Measurements from ENCODE around the gene ALPP. TPM values are rescaled to one million over a fixed set of nuclear protein-coding genes. Genes with fewer than 3 reads are reported as not detected.

ALPP gene
- polyA plus RNA-seq, 1 of the 3 experiments (the other 2 are of a cell fraction): not detected

- no peaks in the 10 kb centered on the region for H3F3A ChIP-seq (replicated peaks; ENCODE audit: insufficient read depth)
- H3K4me3 ChIP-seq (ENCODE audit: low read depth in 2 of 2, low read length in 1 of 2): no peak overlapping the region
- TF ChIP-seq USF2 (IDR thresholded peaks at IDR 0.05; ENCODE audit: borderline replicate concordance, low read depth, low read length) (no peak), FOSL2 (IDR thresholded peaks at IDR 0.05; ENCODE audit: borderline replicate concordance, low read depth) (no peak), CTCF (IDR thresholded peaks at IDR 0.05) (no peak), RAD21 (IDR thresholded peaks at IDR 0.05; ENCODE audit: low read length) (no peak)
- TF ChIP-seq, protein P1, sequence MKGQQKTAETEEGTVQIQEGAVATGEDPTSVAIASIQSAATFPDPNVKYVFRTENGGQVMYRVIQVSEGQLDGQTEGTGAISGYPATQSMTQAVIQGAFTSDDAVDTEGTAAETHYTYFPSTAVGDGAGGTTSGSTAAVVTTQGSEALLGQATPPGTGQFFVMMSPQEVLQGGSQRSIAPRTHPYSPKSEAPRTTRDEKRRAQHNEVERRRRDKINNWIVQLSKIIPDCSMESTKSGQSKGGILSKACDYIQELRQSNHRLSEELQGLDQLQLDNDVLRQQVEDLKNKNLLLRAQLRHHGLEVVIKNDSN (IDR thresholded peaks at IDR 0.05; ENCODE audit: borderline replicate concordance, low read depth): no peak
- no peak overlapping the region for H3K27ac ChIP-seq (ENCODE audit: low read depth in 2 of 2, low read length in 1 of 2)
- no peak for DNase-seq
- no peaks in the 10 kb centered on the region for H3K4me1 ChIP-seq (ENCODE audit: control insufficient read depth in 1 of 2, insufficient read depth in 2 of 2, low read depth in 1 of 2, low read length in 1 of 2)
- peaks cover 34% of the 10 kb centered on the region for H3K27me3 ChIP-seq (ENCODE audit: insufficient read depth)
- H3K9me3 ChIP-seq: no peaks in the 10 kb centered on the region
- CTCF ChIA-PET: interaction anchor here (0.9 to 1.3 kb wide), 2 partner anchors 9 to 439 kb away, joined by 3 to 4 read pairs; no protein-coding TSS in a partner anchor
- H4K20me1 ChIP-seq (ENCODE audit: insufficient read depth): no peaks in the 10 kb centered on the region
- no peak overlapping the region for H2AFZ ChIP-seq (ENCODE audit: low read depth)
- no peaks in the 10 kb centered on the region for H3K9me2 ChIP-seq
- no peak overlapping the region for H3K4me2 ChIP-seq
- no peaks in the 10 kb centered on the region for H3K79me2 ChIP-seq (ENCODE audit: insufficient read depth)
- POLR2A ChIA-PET: no interaction called here
- WGBS (ENCODE audit: low lambda C conversion rate): 86% methylated on average over 6 of the region's 8 CpGs
- H3K9ac ChIP-seq: no peak overlapping the region
- H3K36me3 ChIP-seq (replicated peaks in 1 of 2; ENCODE audit: control insufficient read depth in 1 of 2, insufficient read depth in 2 of 2, low read length in 1 of 2): peaks cover 0 to 2% of the 10 kb centered on the region in 2 experiments
These were observed 33.3 kb upstream of the ALPP start for GRCh38 chr2:232345251-232345650.

DNA sequence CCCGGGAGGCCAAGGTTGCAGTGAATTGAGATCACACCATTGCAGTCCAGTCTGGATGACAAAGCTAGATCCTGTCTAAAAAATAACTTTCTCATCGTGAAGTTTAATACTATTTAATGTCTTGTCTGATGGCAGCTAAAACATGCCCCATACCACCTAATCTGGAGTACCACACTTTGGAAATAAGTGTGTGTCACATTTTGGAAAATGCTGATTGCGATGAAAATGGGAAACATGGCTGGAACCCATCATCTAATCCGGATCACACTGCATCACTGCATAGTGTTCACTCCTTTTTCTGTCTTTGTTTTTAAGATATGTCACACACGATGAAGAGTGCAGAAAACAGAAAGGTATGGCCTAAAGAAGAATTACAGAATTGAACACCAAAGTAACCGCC, 31.2 kb upstream of the ALPP start:
- H2AFZ ChIP-seq (ENCODE audit: low read depth): no peak overlapping the region
- DNase-seq: no peak
- H3K9me3 ChIP-seq: no peaks in the 10 kb centered on the region
- no peaks in the 10 kb centered on the region for H3K9me2 ChIP-seq
- WGBS (ENCODE audit: low lambda C conversion rate): 30% methylated on average over 6 of the region's 6 CpGs
- no peaks in the 10 kb centered on the region for H3F3A ChIP-seq (replicated peaks; ENCODE audit: insufficient read depth)
- no peaks in the 10 kb centered on the region for H3K79me2 ChIP-seq (ENCODE audit: insufficient read depth)
- H4K20me1 ChIP-seq (ENCODE audit: insufficient read depth): no peaks in the 10 kb centered on the region
- peaks cover 55% of the 10 kb centered on the region for H3K27me3 ChIP-seq (ENCODE audit: insufficient read depth)
- H3K27ac ChIP-seq (ENCODE audit: low read depth in 2 of 2, low read length in 1 of 2): no peak overlapping the region
- no peak overlapping the region for H3K4me3 ChIP-seq (ENCODE audit: low read depth in 2 of 2, low read length in 1 of 2)
- CTCF ChIA-PET: interaction anchor here (0.8 kb wide), 1 partner anchor 422 kb away, joined by 3 read pairs; no protein-coding TSS in a partner anchor
- POLR2A ChIA-PET: no interaction called here
- H3K4me2 ChIP-seq: no peak overlapping the region
- no peak overlapping the region for H3K9ac ChIP-seq
- TF ChIP-seq ELF1 (IDR thresholded peaks at IDR 0.05): no peak
- no peak for TF ChIP-seq TAF1 (IDR thresholded peaks at IDR 0.05; ENCODE audit: borderline replicate concordance, low read depth, low read length)
- no peak for TF ChIP-seq MXI1 (IDR thresholded peaks at IDR 0.05; ENCODE audit: low read depth, low read length)
- TF ChIP-seq EZH2phosphoT487 (IDR thresholded peaks at IDR 0.05; ENCODE audit: borderline replicate concordance, low read depth): no peak
- TF ChIP-seq, protein P2, sequence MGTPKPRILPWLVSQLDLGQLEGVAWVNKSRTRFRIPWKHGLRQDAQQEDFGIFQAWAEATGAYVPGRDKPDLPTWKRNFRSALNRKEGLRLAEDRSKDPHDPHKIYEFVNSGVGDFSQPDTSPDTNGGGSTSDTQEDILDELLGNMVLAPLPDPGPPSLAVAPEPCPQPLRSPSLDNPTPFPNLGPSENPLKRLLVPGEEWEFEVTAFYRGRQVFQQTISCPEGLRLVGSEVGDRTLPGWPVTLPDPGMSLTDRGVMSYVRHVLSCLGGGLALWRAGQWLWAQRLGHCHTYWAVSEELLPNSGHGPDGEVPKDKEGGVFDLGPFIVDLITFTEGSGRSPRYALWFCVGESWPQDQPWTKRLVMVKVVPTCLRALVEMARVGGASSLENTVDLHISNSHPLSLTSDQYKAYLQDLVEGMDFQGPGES (IDR thresholded peaks at IDR 0.05; ENCODE audit: low read depth, low read length): no peak
- no peak for TF ChIP-seq NFIC (IDR thresholded peaks at IDR 0.05; ENCODE audit: borderline replicate concordance)
- TF ChIP-seq REST (IDR thresholded peaks at IDR 0.05; ENCODE audit: low read depth, low read length): no peak
- TF ChIP-seq NRF1 (IDR thresholded peaks at IDR 0.05; ENCODE audit: low read depth, low read length): no peak
- TF ChIP-seq RAD21 (IDR thresholded peaks at IDR 0.05; ENCODE audit: low read length): no peak
- TF ChIP-seq SMC3 (IDR thresholded peaks at IDR 0.05; ENCODE audit: low read depth, low read length): no peak
- H3K36me3 ChIP-seq (replicated peaks in 1 of 2; ENCODE audit: control insufficient read depth in 1 of 2, insufficient read depth in 2 of 2, low read length in 1 of 2): no peaks in the 10 kb centered on the region
- H3K4me1 ChIP-seq (ENCODE audit: control insufficient read depth in 1 of 2, insufficient read depth in 2 of 2, low read depth in 1 of 2, low read length in 1 of 2): no peaks in the 10 kb centered on the region
